Spleen (tissue), 7 donors: ENCODE data around the gene RAE1.

ENCODE experiments used
- CTCF ChIP-seq, 11 experiments: fragments of 200-600 bp in 7 of 11; fragments of 450-650 bp in 4 of 11; sonication (generic) in 4 of 11; IDR thresholded peaks in 8 of 11; conservative IDR thresholded peaks in 3 of 11; 1 replicate in 7 of 11; 2 replicates in 4 of 11; pipeline versions ENCODE4 v1.4.0 to v1.8.0; 2016 to 2021; ENCODE audit warnings: antibody characterized with exemption in 11 of 11, inconsistent platforms in 4 of 11, mild to moderate bottlenecking in 1 of 11
- POLR2A ChIP-seq, 3 donors: fragments of 450-650 bp; IDR thresholded peaks; one replicate each; pipeline ENCODE4 v1.5.1; 2017; ENCODE audit warnings: antibody characterized with exemption in 3 of 3, mild to moderate bottlenecking in 1 of 3
- POLR2AphosphoS5 ChIP-seq, 3 donors: sonication (generic); formaldehyde crosslinking; IDR thresholded peaks; one replicate each; pipeline ENCODE4 v1.5.1; 2017; ENCODE audit warnings: antibody characterized with exemption in 3 of 3
- donor health status: DM: no; HTN: no; CAD: no; lungs with moderate emphysema.
- donor health status: DM: no; HTN: no; CAD: no.
- donor health status: DM: no; HTN: no; CAD: no.

GRCh38 chr20:57405236-57406016 lies 54.4 kb downstream of the RAE1 start:
- TF ChIP-seq CTCF (IDR thresholded peaks at IDR 0.05 in 8 of 11, conservative IDR thresholded peaks at IDR 0.05 in 3 of 11) (no peak), POLR2AphosphoS5 (IDR thresholded peaks at IDR 0.05) (no peak), POLR2A (IDR thresholded peaks at IDR 0.05) (no peak)
